ENCODE measurements around the gene ZNF584.

Gene ZNF584

GRCh38 chr19:58385891-58386575 lies 22.4 kb upstream of the ZNF584 start:
- Histone ChIP-seq H3K9me3 (no peaks in the 10 kb centered on the region), H3K4me1 (peaks cover 7% of the 10 kb centered on the region), H3K4me3 (ENCODE audit: low read depth, low read length) (peak overlapping the region; percentile 100), H3K36me3 (peaks cover 37% of the 10 kb centered on the region), H3K27me3 (no peaks in the 10 kb centered on the region)
- DNase-seq, result peak; percentile 28
- TF ChIP-seq CTCF (IDR thresholded peaks at IDR 0.05; ENCODE audit: low read depth, low read length), result no peak

GRCh38 chr19:58386576-58387337 lies 21.7 kb upstream of the ZNF584 start, which contains the start of gene RPS5:
RPS5 (plus strand) TSS chr19:58387269; CDS start chr19:58388138, 869 bp downstream.
- peak; percentile 96 for DNase-seq

GRCh38 chr19:58387338-58388174 lies 20.9 kb upstream of the ZNF584 start:
- Histone ChIP-seq H3K36me3 (peaks cover 53% of the 10 kb centered on the region), H3K4me1 (peaks cover 7% of the 10 kb centered on the region)
- DNase-seq, result no peak

More at GRCh38 chr19:58386576-58387337, 21.7 kb upstream of the ZNF584 start, which contains the start of gene RPS5:
- H3K4me3 ChIP-seq (ENCODE audit: low read depth, low read length), result peak within 1 kb of the TSS; percentile 100
- no peak for TF ChIP-seq CTCF (IDR thresholded peaks at IDR 0.05; ENCODE audit: low read depth, low read length)
- H3K27me3 ChIP-seq, result no peaks in the 10 kb centered on the region
- H3K4me1 ChIP-seq, result peaks cover 7% of the 10 kb centered on the region
- H3K36me3 ChIP-seq, result peaks cover 45% of the 10 kb centered on the region
- no peaks in the 10 kb centered on the region for H3K9me3 ChIP-seq

GRCh38 chr19:58388175-58388526 lies 20.3 kb upstream of the ZNF584 start:
- peak overlapping the region; percentile 100 for H3K4me3 ChIP-seq (ENCODE audit: low read depth, low read length)
- DNase-seq, result no peak
- no peaks in the 10 kb centered on the region for H3K27me3 ChIP-seq
- no peak for TF ChIP-seq CTCF (IDR thresholded peaks at IDR 0.05; ENCODE audit: low read depth, low read length)
- H3K4me1 ChIP-seq, result peaks cover 7% of the 10 kb centered on the region
- H3K36me3 ChIP-seq, result peaks cover 59% of the 10 kb centered on the region
- H3K9me3 ChIP-seq, result no peaks in the 10 kb centered on the region

More at GRCh38 chr19:58387338-58388174, 20.9 kb upstream of the ZNF584 start:
- peak overlapping the region; percentile 100 for H3K4me3 ChIP-seq (ENCODE audit: low read depth, low read length)
- H3K27me3 ChIP-seq, result no peaks in the 10 kb centered on the region
- no peaks in the 10 kb centered on the region for H3K9me3 ChIP-seq
- TF ChIP-seq CTCF (IDR thresholded peaks at IDR 0.05; ENCODE audit: low read depth, low read length), result no peak; the same call in 1 of the 2 replicates

GRCh38 chr19:58392945-58393724 lies 15.3 kb upstream of the ZNF584 start:
- Histone ChIP-seq H3K9me3 (no peaks in the 10 kb centered on the region), H3K27me3 (no peaks in the 10 kb centered on the region; the same call in 1 of the 2 replicates), H3K36me3 (peaks cover 80% of the 10 kb centered on the region), H3K4me1 (no peaks in the 10 kb centered on the region), H3K4me3 (ENCODE audit: low read depth, low read length) (no peak overlapping the region)
- TF ChIP-seq CTCF (IDR thresholded peaks at IDR 0.05; ENCODE audit: low read depth, low read length), result no peak
- DNase-seq, result no peak
